GM18508 (cell line): ENCODE results near the gene PAK1.

Experiments used
- ATAC-seq: cut with Tn5 transposase; IDR thresholded peaks from one replicate; pipeline ENCODE4 v1.9.1; 2021; ENCODE audit warnings: moderate number of reproducible peaks; ENCODE audit not compliant: insufficient read depth, unreplicated experiment

The PAK1 gene

DNA sequence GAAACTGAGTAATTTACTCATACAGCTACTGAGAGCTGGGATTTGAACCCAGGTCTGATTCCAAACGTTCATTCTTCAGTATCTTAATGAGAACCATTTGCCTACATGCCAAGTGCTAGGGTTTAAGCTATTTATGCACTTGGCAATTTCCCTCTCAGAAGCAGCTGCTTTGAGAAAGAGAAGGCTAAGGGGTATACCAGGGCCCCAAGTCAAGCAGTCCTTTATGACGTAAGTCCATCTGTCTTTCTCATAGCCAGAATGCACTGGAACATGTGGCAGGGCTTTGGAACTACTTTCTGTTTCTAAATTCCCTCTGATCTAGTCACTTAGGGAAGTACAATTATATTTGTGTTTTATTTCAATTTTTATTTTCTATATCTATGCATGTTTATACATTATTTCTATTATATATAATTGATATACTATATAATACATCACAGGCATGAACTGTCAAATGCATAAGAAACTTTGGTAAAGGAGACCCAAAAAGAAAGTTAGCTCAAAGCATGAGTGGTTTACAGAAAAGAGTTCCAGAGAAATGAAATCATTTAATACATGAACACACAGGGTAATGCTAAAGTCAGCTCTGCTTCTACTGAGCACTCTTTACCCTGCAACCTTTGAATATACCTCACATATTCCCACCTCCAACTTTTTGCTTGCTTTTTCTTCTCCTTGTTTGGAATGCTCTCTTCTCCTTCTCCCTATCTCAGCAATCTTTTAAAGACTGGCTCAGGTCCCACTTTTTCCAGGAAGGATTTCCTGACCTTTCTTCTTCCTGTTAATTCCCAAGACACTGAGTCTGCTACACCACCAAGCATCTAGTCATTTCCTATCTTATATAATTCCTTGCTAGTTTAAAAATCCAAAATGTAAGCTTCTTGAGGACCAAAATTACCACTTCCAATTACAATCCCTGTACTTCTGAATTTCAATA lies 91.9 kb downstream of the PAK1 start:
- no peak for ATAC-seq

DNA sequence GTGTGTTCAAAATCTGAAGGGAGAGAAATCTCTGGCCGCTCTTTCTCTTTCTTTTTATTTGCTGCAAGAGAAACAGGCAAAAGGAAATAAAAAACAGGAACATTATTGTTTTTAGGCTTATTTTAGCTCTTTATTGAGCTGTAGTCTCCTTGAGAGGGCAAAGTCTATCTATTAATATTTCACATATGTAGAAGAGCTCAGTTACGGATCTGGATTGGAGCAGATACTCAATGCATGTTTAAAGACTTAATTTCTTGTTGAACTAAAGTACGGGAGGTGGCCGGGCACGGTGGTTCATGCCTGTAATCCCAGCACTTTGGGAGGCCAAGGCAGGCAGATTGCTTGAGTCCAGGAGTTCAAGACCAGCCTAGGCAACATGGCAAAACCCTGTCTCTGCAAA lies 94.0 kb downstream of the PAK1 start:
- ATAC-seq = no peak

DNA sequence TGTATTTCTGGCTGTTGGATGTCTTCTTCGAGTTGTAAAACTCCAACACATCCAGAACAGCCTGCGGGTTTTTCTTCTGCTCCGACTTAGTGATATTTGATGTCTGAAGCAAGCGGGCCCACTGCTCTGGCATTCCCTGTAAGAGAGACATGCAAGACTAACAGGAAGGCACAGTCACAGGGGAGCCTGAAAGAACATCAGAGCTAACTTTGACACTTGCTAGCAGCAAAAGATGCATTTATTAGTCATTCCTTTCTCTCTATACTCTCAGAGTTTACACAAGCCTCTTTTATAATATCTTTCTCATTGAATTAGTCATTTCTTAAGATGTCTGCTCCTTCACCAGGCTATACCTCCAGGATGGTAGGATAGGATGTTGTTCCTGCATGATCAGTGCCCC lies 94.6 kb downstream of the PAK1 start:
- no peak for ATAC-seq

DNA sequence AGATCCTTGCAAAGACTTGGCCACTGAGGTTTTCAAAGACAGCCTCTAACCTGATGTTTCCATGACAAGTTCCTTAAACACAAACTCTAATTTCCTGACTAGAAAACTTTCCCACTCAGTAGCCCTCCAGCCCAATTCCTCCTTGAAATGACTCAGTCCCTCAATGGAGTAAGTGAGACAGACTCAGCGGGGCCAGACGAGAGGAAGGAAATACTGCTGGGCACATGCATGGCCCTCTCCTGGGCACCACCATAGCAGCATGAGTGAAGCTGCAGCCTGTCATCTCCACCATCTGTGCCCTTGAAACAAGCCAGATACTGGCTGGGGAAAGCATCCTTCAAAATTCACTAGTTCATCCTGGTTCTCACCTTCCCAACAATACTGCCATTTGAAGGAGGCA lies 96.2 kb downstream of the PAK1 start:
- ATAC-seq = no peak

DNA sequence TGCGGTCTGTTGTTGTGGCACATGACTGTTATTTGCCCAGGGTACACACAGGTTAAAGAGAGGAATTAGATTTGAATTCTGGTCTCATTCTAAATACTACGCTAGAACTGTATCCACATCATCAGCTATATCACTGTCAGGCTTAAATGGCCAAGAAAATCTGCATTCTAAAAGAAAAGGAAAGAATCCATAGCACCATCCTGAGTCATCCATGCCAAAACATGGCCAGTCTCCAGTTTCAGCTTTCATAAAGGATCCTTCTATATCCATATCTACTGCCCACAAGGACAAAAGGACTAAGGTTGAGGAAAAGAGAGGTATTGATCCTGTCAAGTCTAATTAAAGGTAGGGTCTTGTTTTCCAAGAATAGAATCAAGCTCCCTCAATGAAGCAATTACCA lies 98.8 kb downstream of the PAK1 start:
- ATAC-seq = no peak

DNA sequence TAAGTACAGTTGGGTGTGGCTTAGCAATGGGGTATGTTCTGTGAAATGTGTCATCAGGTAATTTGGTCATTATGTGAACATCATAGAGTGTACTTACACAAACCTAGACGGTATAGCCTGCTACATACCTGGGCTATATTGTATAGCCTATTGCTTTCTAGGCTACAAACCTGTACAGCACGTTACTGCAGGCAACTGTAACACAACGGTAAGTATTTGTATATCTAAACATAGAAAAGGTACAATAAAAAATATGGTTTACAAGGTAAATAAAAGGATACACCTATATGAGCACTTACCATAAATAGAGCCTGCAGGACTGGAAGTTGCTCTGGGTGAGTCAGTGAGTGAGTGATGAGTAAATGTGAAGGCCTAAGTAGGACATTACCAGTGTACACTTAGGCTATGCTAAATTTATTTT lies 99.3 kb downstream of the PAK1 start:
- ATAC-seq = no peak

DNA sequence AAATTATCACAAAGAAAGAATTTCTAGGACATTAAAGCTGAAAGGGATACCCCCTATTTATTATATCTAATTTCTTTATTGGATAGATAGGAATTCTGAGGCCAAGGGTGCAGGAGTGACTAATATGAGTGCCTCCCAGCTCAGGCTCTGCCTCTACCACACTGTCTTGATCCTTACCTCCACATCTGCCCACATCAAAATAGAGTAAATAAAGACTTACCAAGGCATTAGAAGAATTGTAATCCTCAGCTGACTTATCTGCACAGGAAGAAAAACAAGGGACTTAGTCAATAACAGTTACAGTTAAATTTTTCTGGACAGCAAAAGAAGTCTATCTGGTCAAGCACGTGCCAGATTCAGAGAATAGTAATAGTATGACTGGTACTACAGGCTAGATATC lies 99.8 kb downstream of the PAK1 start:
- no peak for ATAC-seq

DNA sequence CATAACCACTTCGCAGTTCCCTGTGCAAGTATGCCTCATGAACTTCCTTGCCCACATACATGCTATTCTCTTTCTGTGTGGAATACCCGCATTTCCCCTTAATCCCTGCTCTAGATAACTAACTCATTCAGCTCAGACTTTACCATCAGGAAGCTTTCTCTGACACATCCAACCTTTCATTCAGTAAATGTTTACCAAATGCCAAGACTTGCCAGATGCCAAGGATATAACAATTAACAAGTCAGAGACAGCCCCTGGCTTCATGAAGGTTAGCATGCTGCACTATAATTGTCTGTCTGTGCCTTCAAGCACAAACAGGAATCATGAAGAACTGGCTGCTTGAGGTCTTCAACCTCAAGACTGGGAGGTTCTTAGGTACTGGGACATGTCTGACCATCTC lies 101.2 kb downstream of the PAK1 start:
- ATAC-seq = no peak

DNA sequence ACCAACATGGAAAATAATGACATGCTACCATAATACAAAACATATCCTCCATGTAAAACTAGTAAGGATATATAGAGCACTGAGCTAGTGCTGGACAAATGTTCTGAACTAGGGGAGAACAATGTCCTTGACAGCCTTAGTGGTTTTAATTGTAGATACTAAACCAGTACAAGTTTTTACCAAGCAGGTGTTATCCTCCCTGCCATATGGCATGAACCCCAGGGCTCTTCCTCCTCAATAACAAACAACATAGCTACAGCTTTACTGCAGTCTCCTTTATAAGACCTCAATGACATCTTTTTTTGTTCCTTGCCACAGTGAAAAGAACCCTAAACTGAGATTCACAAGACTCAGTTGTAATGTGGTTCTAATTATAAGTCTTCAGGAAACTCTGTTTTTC lies 102.2 kb downstream of the PAK1 start:
- ATAC-seq = no peak

DNA sequence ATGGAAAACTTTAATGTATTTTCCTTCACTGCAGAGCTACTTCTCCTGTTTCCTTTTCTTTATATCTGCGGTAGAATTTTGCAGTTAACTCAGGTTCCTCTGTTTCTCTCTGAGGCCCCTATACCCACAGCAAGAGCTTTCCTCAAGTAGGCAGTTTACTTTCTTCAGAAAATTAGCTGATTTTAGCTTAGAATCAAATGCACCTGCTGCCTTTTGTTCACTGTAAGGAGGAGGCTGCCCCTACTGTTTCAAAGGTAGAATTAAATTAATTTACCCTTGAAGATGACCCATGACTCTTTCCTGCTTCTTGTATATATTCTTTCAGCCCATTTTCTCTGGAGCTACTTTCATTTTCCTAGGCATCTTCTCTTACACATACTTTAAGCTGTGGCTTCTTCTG lies 103.7 kb downstream of the PAK1 start:
- ATAC-seq = no peak

DNA sequence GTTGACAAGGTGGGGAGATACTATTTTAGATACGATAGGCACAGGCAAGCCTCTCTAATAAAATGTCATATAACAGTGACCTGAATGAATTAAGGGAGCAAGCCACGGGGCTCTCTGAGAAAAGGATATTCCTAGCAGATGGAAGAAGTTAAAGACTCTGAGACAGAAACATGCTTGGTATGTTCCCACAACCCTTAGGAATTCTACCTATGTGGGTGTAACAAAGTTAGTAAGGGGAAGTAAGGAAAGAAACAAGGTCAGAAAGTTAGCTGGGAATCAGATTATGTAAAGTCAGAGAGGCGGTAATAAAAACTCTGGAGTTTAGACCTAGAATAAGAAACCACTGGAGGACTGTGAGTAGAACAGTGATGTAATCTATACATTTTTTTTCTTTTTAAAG lies 112.7 kb downstream of the PAK1 start:
- ATAC-seq = no peak

DNA sequence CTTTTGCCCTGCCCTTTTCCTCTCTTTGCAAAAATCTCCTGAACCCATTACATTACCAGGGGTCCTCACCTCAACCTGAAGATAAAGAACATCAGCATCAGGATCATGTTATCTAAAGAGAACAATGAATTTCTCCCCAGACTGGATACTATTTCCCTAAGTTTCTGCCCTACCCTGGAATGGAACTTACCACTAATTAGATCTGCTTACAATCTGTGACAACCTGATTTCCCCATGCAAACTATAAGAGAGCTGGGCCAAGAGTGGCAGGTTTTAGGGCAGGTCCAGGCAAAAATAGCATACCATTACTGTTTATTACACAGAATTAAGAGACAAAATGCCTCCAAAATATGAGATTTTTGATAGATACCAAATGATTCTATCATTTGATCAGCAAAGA lies 114.4 kb downstream of the PAK1 start:
- ATAC-seq = no peak

DNA sequence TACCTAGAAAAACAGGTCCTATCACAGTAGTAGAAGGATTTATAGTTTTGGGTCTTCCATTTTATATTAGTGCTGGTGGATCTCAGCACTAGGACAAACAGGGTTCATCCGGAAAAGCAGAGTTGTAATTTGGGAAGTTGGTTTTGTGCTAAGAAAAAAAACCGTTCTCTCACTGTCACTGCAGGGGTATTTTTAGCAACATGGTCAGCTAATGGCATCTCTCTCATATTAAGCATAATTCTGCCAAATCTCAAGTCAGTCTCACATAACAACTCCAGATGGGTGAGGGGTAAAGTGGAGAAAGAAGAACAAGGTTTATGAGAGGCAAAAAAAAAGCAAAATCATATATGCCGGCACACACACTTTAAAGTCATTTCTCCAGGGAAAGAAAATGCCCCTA lies 120.8 kb downstream of the PAK1 start:
- ATAC-seq = no peak

DNA sequence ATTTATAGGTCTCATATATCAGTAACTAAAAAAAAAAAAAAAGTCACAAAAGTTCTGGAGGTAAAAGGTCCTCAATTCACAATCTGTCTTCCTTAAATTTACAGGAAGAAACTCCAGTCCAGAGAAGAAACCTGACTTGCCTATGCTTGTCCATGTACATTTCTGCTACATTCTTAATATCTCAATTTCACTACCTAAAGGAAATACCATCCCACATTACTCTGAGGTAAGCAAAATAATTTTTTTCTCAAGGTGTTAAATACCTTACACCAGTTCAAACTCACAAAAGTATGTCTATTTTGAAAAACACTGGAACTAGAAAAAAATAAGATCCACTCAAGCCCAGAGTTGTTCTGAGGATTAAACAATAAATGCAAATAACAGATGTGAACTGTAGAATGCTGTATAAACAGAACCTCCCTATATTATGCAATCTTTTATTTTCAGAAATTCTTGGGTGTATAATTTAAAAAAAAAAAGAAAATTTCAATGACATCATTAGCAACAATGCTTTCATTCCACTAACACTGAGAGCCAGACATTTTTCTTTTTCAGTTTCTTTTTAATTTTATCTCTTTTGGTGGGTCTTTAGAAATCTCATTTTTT lies 122.5 kb downstream of the PAK1 start:
- no peak for ATAC-seq

DNA sequence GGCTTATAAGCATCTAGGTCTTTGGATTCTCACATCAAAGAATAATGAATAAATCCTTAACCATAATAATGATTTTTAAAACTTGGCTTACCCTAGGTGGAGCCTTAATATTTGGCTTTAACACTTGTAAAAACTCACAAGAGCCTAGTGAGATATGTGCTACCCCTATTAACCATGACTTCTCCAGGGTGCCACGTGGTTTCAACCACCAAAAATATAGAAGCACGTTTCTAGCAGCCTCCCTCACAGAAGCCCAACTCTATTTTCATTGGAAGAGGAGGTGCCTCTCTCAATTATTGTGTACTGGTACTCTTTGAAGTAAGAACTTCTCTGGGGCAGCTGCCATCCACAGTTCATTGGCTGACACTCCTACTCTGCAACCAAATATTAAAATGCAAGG lies 125.9 kb downstream of the PAK1 start:
- no peak for ATAC-seq

DNA sequence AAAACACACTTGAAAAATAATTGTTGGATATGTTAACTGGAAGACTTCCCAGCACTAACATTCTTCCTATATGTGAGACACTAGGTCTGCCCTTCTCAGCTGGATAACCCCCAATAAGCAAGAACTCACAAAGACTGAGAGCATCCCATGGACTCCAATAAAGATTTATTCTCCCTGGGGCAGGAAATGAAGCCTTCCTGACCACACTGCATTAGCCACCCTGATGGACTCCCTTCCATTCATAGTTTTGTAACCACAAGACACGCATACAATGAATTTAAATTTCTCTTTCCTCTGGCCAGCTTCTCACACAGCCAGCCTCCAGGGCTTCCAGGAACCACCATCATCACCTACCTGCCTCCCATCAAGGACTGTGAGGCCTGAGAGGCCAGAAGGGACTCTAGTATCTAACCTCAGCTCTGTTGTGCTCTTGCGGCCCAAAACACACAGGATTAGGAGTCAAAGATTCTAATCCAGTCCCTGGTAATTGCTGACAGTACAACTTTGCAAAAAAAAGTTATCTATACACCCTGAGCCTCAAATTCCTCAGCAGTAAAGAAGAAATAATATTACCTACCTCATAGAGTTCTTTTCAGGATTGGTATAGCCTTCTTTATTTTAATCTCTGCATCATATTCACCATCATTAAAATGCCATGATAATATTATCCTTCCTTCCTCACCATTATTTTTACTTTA lies 126.8 kb downstream of the PAK1 start:
- no peak for ATAC-seq

DNA sequence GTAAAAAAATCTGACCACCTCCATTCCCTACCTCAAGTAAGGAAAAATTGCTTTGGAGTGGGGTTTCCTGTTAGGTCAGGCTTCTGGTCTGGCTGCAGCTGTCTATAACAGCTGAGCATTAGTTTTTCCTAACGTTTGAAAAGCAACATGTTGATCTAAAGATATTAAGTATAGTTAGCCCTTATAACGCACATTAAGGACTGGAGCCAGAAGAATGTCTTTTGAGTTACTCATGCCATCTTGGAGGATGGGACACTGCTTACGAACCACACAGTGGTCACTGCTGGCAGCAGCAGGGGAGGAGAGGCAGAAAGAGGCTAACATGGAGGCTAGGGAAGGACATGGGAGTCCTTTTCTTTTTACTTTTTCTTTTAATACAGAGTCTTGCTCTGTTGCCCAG lies 128.3 kb downstream of the PAK1 start:
- no peak for ATAC-seq

DNA sequence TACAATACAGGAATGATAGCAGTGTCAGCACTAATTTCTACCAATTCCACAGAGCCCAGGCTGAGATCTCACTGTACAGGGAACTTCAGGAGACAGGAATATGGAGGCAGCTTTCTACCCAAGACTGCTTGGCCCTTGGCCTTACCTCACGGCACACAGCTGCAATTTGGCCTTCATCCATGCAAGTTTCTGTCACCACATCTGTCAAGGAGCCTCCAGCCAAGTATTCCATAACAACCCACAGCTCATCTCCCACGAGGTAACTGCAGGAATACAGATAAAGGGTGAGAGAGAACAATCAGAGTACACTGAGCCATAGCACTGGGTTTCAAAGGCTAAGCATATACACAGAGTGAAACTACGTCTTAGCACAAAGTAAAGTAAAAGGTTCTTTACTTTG lies 133.4 kb downstream of the PAK1 start:
- no peak for ATAC-seq

DNA sequence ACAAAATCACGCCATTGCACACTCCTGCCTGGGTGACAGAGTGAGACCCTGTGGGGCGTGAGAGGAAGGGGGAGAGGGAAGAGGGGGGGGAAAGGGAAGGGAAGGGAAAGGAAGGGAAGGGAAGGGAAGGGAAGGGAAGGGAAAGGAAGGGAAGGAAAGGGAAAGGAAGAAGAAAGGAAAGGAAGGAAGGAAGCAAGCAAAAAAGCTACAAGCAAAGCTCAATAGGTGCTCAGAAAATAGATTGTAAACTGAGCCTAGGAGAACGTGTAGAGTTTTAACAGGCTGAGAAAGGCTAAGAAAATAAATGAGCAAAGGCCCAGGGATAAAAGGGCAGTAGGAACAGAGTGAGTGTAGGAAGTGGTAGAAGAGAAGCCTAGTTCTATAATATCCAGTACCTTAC lies 141.6 kb downstream of the PAK1 start:
- ATAC-seq = no peak

DNA sequence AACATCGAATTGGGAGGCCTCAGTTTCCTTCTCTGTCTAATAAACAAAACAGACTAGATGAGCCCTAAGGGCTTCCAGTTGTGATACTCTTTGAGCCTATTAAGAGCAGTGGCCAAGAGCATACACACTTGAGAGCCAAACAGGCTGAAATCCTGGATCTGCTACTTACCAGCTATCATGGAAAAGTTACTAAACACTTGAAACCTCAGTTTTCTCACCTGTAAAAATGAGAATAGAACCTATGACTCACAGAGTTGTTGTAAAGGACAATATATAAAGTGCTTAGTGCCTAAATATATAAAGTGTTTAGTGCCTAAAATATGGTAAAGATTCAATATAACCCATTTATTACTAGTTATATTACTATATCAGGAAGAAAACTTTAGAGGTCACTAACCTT lies 148.7 kb downstream of the PAK1 start:
- no peak for ATAC-seq

DNA sequence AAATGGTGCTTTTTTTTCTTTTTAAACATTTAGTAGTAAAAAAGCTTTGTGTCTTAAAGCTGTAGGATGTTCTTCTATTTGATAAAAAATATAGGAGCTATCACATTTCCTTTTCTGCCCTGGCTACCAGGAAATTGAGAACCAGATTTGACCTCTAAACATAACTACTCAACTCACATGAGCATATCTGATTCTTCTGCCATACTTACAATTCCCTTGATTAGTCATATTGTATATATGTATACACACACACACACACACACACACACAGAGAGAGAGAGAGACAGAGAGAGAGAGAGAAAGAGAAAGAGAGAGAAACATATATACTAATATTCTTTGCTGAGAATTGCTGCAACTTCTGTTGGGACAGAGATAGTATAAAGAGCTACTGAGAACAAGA lies 149.4 kb downstream of the PAK1 start:
- no peak for ATAC-seq
